HG02852 (cell line): ENCODE results near the gene RNF151.
A peak's percentile ranks its signal among the peaks of the same experiment; 100 is the strongest.

Source experiments
- ATAC-seq: cut with Tn5 transposase; IDR thresholded peaks from one replicate; pipeline ENCODE4 v1.9.1; 2021; ENCODE audit warnings: mild to moderate bottlenecking, moderate library complexity; ENCODE audit not compliant: unreplicated experiment

The RNF151 gene

DNA sequence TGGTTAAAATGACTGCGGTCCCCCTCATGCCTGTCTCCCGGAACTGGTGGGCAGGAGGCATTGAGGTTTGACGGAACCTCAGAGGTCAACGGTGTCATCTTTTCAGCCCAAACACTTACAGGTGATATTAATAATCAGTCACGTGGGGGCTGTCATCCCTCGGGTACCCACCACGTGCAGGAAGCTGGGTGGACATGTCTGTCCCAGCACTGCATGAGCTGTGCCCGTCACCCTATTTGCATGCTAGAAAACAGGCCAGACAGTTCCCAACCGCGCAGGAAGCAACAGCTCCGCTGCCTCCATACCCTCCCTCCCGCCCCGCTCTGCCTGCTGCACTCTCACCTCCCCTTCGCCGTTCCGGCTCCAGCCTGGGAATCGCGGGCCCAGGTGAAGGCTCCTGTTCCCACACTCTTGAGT, 24.5 kb downstream of the RNF151 start:
- ATAC-seq, result no peak

DNA sequence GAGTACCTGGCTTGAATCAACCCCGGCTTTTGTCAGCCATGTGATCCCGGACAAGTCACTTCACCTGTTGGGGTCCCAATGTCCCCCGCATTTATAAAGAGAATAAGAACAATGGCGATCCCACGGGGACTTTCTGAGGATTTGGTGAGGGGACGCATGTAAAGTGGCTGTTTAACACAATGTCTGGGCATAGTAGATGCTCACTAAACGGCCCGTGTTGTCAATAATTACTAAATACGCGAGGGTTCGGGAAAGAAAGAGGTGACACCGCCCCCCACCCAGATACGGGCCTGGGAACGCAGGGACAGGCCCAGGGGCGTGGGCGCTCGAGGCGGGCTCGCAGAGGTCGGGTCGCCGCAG, 24.9 kb downstream of the RNF151 start:
- ATAC-seq, result no peak

GRCh38 chr16:1991948-1992703, 25.5 kb downstream of the RNF151 start:
- ATAC-seq, result peak; percentile 46

DNA sequence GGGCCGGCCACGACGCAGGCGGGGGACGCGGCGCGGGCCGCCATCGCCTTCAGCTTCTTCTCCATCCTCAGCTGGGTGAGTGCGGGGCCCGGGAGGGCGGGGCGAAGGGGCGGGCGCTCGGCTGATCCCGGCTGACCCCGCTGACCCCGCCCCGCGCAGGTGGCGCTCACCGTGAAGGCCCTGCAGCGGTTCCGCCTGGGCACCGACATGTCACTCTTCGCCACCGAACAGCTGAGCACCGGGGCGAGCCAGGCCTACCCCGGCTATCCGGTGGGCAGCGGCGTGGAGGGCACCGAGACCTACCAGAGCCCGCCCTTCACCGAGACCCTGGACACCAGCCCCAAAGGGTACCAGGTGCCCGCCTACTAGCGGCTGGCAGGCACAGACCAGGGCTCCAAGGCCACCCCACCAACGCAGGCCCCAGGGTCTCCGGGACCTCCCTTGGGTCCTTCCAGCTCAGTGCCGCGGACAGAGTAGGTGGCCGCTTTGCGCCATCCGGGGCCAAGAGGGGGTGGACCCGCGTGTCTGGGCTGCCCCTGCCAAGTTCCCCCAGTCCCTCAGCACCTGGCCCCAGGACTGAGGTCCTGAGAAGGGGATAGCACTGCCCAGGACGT, 26.2 kb downstream of the RNF151 start:
- ATAC-seq, result no peak

GRCh38 chr16:1993731-1994131, 27.1 kb downstream of the RNF151 start:
- no peak for ATAC-seq

- no peak for ATAC-seq
These were observed 31.1 kb downstream of the RNF151 start for GRCh38 chr16:1997494-1998359.

DNA sequence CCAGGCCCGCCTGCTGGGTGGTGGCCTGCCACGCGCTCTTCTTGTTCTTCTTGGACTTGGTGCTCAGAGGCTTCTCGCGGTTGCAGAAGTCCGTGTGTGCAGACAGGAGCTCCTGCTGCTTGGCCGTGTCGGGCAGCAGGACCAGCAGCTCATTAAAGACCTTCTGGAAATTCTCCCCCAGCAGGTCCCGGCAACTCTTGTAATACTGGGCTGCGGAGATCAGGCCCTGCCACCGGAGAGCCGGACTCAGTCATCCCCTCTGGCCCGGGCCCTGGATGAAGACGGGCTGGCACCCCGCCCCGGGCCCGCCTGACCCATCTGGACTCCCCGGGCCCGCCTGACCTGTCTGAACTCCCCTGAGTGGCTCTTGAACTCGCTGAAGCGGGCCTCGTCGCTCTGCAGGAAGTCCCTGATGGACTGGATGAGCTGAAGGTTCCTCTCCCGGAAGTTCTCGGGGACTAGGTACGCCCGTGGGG, 31.7 kb downstream of the RNF151 start:
- no peak for ATAC-seq

DNA sequence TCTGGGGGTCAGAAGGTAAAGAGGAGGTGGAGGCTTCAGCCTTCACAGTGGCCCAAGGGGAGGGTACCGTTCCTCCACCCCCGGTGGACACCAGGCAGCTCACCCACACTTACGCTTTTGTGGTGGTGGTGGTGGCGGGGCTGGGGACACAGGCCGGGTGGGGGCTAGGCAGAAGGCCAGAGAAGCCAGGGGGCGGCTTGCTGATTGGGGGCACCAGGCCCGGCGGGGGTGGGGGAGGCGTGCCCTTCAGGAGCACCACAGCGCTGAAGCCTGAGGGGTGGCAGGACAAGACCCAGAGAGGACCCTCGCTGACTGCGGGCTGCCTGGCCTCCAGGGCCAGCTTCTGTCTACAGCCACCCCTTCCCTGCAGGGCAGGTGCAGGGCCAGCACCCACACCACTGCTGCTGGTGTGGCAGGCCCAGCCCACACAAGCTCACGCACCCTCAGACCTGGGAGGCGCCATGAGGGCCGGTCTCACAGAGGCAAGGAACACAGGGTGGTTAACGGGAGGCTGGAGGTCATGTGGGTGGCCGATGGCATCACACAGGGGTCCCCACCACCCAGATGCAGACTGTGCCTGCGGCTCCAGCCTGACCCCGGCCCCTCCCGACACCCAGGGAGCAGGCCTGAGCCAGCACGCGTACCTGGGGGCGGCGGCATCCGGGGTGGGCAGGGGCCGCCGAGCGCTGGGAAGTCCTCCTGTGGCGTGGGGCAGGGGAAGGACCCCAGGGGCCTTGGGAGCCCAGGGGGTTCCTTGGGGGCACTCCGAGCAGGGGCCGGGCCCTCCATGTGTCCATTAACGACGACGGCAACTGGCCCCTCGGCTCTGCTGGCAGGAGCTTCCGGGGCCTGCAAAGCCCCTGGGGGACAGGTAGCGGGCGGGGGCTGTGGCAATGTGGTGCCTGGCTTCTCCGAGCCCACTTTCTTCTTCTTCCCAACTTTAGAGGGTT, 32.5 kb downstream of the RNF151 start:
- no peak for ATAC-seq

- ATAC-seq, result no peak
These were observed 33.3 kb downstream of the RNF151 start for GRCh38 chr16:1999866-2000514.

DNA sequence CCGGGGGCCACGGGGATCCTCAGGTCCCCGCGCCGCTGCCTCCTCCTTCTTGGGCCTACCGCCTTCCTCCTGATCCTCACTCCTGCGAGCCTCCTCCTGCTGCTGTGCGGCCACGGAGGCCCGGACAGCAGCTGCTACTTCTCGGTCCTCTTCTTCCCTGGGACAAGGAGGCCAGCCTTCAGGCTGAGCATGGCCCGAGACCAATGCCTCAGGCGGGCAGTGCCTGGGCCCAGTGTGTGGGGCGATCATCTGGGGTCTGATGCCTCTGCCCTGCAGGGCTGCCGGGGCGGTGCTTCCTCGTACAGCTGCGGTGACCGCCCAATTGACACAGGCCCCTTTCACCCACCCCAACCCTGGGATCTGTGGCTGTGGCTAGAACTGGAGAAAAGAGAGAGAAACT, 34.4 kb downstream of the RNF151 start:
- no peak for ATAC-seq

DNA sequence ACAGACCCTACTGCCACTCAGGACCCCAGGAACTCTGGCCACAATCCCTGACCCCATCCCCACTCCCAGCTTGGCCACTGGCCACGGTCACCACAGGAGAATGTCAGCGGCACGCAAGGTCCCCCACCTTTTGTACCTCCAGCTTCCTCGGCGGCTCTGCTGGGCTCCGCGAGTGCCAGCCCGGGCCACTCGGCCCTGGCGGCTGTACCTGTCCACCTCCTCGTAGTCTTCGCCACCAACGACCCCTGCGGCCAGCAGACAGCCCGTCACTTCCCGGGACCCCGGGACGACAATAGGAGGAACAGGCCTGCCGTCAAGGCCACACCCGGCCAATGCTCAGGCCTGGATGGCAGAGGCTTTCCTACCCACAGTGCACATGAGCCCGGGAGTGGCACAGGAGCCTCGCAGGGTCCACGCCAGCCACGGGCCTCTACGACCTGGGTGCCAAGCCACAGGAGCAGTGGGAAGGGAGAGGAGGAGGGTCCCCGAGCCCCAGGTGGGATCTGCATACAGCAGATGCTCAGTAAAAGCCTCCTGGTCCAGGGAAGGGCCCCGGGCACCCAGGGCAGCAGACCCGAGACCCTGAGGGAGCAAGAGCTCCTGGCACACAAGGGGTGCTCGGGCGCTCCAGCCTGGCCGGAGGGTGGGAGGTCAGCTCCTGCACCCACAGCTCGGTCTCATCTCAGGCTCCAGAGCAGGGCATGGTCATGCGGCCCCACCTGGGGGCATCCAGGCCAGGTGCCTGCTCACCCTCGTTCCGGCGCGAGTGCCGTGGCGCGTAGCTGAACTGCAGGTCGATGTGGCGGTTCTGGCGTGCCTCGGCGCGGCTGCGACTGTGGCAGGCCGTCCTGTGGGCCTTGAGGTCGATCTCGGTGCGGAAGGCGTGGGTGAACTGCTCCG, 35.0 kb downstream of the RNF151 start:
- ATAC-seq, result no peak

DNA sequence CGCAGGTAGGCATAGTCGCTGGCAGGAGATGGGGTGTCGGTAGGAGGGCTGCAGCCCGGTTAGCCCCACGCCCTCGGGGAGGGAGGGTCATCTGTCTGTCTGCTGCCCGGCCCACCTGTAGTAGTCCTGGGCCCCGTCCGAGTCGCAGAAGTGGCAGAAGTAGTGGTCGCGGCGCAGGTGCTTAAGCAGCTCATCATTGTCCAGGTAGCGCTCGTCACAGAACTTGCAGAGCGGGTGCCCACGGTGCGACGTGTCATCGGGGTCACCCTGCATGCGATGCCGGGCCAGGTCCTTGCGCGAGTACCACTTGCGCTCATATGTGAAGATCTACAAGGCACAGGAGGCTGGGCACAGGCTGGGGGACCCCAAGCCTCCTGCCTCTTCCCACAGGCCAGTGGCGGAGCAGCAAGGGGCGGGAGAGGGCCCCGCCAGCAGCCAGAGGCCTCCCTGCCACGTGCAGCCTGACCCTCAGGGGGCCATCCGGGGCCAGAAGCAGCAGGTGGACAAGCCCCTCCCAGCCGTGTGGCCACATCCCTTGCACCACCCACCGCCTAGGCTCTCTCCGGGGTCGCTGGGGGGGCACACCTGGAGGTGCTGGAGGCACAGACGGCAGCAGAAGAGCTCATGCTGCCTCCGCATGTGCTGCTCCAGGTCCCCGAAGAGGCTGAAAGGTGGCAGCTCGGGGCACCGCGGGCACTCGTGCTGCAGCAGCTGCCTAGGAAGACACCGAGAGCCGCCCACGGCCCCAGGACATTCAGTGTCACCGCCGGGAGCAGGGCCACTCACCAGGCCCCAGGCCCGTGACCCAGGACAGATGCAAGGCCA, 36.0 kb downstream of the RNF151 start:
- no peak for ATAC-seq

DNA sequence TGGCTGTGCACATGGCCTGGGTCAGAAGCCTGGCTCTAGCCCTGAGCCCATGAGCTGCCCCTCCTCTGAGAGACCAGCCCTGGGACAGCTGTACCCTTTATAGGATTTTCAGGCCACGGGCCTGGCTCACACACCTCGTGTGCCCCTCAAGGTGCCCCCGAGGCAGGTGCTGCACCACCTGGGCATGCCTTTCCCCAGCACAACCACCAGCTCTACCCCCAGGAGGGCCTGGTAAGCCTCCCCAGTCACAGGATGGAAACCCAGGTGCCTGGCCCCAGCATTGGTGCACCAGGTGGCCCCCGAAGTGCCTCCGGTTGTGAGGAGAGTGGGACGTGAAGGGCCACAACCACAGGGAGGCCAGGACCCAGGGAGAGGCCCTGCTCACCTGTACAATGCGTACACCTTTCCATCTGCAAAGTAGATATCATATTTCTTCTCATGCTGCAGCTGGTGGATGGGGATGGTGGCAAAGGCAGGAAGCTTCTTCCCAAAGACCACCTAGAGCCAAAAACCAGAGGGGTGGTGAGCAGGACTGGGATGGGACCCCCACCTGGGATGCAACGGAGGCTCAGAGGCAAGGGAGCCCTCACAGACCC, 36.7 kb downstream of the RNF151 start:
- ATAC-seq, result no peak

- ATAC-seq, result no peak
These were observed 37.4 kb downstream of the RNF151 start for GRCh38 chr16:2003827-2004641.

DNA sequence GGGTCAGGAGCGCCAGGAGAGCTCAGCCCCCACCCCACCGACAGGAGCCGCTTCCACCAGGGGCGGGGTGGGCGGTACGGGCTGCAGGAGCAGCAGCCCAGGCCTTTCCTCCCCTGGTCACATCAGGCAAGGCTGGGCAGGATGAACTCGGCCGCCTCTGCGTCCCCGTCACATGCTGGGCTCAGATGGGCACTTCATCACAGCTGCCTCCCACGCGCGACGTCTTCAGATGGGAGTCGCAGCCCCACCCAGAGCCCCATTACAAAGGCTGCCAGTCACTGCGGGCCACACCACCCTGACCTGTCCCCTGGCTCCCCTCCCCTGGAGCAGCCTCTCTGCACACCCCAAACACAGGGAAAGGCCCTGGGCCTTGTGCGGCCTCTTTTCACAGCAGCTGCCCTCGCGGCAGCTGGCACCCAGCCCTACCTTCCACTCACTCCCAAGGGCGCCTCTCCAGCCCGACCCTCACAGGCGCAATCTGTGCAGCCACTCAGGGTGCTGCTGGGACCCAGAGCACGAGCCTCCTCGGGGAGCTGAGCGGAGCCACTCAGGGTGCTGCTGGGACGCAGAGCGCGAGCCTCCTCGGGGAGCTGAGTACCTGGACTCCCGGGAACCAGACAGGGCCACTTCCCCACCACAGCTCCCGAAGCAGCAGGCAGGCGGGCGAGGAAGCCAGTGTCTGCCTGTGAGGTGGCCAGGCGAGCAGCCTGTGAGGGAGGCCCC, 38.3 kb downstream of the RNF151 start:
- no peak for ATAC-seq

GRCh38 chr16:2005646-2006045, 39.0 kb downstream of the RNF151 start:
- ATAC-seq, result no peak
